Psoas muscle (tissue), 8 donors: Measurements from ENCODE around the gene IBA57. TPM values are rescaled to one million over a fixed set of nuclear protein-coding genes. Genes with fewer than 3 reads are reported as not detected.

Experiments
- ATAC-seq, 4 donors: fragments of 200-7000 bp; cut with Tn5 transposase; one replicate each; pipeline ENCODE4 v1.9.1; 2020; ENCODE audit warnings: moderate library complexity in 3 of 4, mild to moderate bottlenecking in 2 of 4
- DNase-seq, 2 donors: peaks; one replicate each; pipeline ENCODE4 v3.0.0-alpha.2; 2020
- H3K27ac ChIP-seq: fragments of 200-600 bp; one replicate; pipeline ENCODE4 v1.8.0; 2022
- H3K27me3 ChIP-seq, 3 donors: fragments of 200-600 bp in 1 of 3; one replicate each; pipeline versions ENCODE4 v1.6.1 to v1.8.0; 2013 to 2022; ENCODE audit warnings: low read length in 2 of 3, mild to moderate bottlenecking in 2 of 3, moderate library complexity in 1 of 3; ENCODE audit not compliant: insufficient read depth in 3 of 3
- H3K36me3 ChIP-seq, 2 donors: fragments of 200-600 bp in 1 of 2; one replicate each; pipeline versions ENCODE4 v1.6.1 to v1.8.0; 2013 to 2022; ENCODE audit warnings: low read depth in 1 of 2, mild to moderate bottlenecking in 1 of 2, moderate library complexity in 1 of 2; ENCODE audit not compliant: insufficient read depth in 1 of 2
- H3K4me1 ChIP-seq: fragments of 200-600 bp; one replicate; pipeline ENCODE4 v1.8.0; 2022
- H3K4me3 ChIP-seq: fragments of 200-600 bp; one replicate; pipeline ENCODE4 v1.8.0; 2022; ENCODE audit warnings: mild to moderate bottlenecking
- H3K9me3 ChIP-seq: fragments of 200-600 bp; one replicate; pipeline ENCODE4 v1.8.0; 2022
- WGBS, 3 donors: extraction: QIAGEN DNeasy Blood & Tissue Kit; methylation state at CpG; one replicate each; pipeline versions ENCODE4 v1.1.6 to v1.1.7; 2013; 5-methylcytosine and 5-hydroxymethylcytosine counted together
- intact Hi-C, 2 donors: fragments of 100-400 bp; cut with DNase I; formaldehyde crosslinking; loops; one replicate each; pipeline versions ENCODE4 v1.11.0 to v1.14.2; 2022
- polyA plus RNA-seq, 3 donors: library from polyadenylated mRNA; stranded (reverse); fragments of 200-250 nt; gene quantifications; one replicate each; pipeline ENCODE4 v1.2.3, GENCODE V29; 2013
- total RNA-seq, 4 donors: library from RNA; stranded (reverse); fragmentation: NEBNext Ultra II Directional in 2 of 4; extraction: Animal tissue kit (Norgen Biotek cat#: 25700) in 2 of 4; gene quantifications; one replicate each; pipeline versions ENCODE4 v1.2.1 to v1.2.4, GENCODE V29; 2021 to 2023
- TF ChIP-seq, protein P1 (sequence below): fragments of 200-600 bp; IDR thresholded peaks from one replicate; pipeline ENCODE4 v1.8.0; 2022; ENCODE audit warnings: antibody characterized with exemption
- donor health status: healthy with polysubstance abuse.
- donor health status: DM: no; HTN: no; CAD: no; lungs with moderate emphysema.
- donor health status: Bipolar disorder and iron deficiency.
- donor health status: healthy.
- donor health status: DM: yes; HTN: yes; CAD: no.
- donor health status: DM: no; HTN: no; CAD: no.
- donor health status: DM: no; HTN: no; CAD: no.
- donor health status: DM: yes; HTN: yes; CAD: no.

The IBA57 gene
- total and polyA plus RNA-seq, 7 donors, result 7.7 to 26.2 (median 15.1) TPM

- Histone ChIP-seq H3K4me3 (no peak overlapping the region), H3K36me3 (no peaks in the 10 kb centered on the region), H3K4me1 (peaks cover 20% of the 10 kb centered on the region), H3K27me3 (peaks cover 0 to 26% (median 0%) of the 10 kb centered on the region in 3 donors), H3K9me3 (no peaks in the 10 kb centered on the region), H3K27ac (no peak overlapping the region)
- DNase-seq, result peak in 1 of 2 donors; percentile 46
- TF ChIP-seq, protein P1, sequence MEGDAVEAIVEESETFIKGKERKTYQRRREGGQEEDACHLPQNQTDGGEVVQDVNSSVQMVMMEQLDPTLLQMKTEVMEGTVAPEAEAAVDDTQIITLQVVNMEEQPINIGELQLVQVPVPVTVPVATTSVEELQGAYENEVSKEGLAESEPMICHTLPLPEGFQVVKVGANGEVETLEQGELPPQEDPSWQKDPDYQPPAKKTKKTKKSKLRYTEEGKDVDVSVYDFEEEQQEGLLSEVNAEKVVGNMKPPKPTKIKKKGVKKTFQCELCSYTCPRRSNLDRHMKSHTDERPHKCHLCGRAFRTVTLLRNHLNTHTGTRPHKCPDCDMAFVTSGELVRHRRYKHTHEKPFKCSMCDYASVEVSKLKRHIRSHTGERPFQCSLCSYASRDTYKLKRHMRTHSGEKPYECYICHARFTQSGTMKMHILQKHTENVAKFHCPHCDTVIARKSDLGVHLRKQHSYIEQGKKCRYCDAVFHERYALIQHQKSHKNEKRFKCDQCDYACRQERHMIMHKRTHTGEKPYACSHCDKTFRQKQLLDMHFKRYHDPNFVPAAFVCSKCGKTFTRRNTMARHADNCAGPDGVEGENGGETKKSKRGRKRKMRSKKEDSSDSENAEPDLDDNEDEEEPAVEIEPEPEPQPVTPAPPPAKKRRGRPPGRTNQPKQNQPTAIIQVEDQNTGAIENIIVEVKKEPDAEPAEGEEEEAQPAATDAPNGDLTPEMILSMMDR, result no peak
- no peak for ATAC-seq
- 79 to 83% (median 80%) methylated on average over 10 to 14 of the region's 14 CpGs for WGBS, 3 donors
- intact Hi-C loops, result no loop called here
Measured at GRCh38 chr1:228159008-228159665, 6.5 kb upstream of the IBA57 start.

DNA sequence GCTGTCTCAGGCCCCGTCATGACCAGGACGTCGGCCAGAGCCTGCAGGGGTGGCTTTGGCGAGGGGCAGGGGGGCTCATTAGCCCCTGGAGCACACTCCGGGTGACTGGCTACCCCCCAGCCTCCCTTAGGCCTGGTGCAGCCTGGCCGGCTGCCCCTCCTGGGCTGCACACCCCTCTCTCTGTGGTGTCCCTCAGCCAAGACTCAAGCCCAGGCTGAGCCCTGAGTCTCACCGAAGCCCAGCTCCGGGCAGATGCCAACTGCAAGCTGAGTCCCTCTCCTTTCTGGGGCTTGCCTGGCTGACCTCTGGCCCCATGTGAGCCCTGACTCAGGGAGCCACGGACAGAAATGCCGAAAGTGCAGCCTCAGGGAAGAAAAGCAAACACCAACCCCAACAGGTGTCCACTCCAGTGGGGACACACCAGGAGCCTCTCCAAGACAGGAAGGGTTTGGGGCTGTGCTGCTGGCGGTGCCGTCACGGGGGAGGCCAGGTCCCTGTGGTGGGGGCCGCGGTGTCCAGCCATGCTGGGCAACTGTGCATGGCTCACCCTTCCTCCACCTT, 5.3 kb upstream of the IBA57 start:
- H3K27ac ChIP-seq, result no peak overlapping the region
- H3K27me3 ChIP-seq, result peaks cover 0 to 26% (median 0%) of the 10 kb centered on the region in 3 donors
- no peaks in the 10 kb centered on the region for H3K36me3 ChIP-seq
- no peaks in the 10 kb centered on the region for H3K9me3 ChIP-seq
- intact Hi-C loops, result no loop called here
- 69 to 86% (median 73%) methylated on average over 12 to 15 of the region's 15 CpGs for WGBS, 3 donors
- TF ChIP-seq, protein P1, result no peak
- DNase-seq, result peak in 1 of 2 donors; percentile 50
- no peak overlapping the region for H3K4me3 ChIP-seq
- H3K4me1 ChIP-seq, result peaks cover 26% of the 10 kb centered on the region
- ATAC-seq, result no peak

GRCh38 chr1:228161362-228161761, 4.2 kb upstream of the IBA57 start:
- H3K36me3 ChIP-seq, result no peaks in the 10 kb centered on the region
- peaks cover 0 to 21% (median 0%) of the 10 kb centered on the region in 3 donors for H3K27me3 ChIP-seq
- ATAC-seq (no peak), DNase-seq (no peak)
- peaks cover 26% of the 10 kb centered on the region for H3K4me1 ChIP-seq
- 26 to 40% (median 30%) methylated on average over 7 of the region's 7 CpGs for WGBS, 3 donors
- intact Hi-C loops, result no loop called here
- peak overlapping the region; percentile 9 for H3K27ac ChIP-seq
- no peak overlapping the region for H3K4me3 ChIP-seq
- TF ChIP-seq, protein P1, result no peak
- H3K9me3 ChIP-seq, result no peaks in the 10 kb centered on the region

DNA sequence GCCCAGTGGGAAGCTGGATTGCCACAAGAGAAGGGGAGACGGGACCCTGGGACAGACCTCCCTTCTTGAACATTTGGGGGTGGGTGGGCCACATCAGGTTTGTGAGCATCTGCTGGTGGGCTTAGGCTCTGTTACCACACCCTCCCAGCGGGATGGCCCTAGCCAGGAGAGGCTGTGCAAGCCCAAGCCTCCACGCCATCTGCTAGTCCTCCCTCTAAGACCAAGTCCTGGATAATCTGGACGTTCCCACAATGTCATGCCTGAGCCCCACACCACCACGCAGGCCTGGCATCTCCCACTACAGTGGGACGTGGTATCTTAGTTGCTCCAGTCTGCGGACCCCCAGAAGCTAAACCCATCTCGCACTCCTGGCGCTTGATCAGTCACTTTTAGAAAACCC, 3.7 kb upstream of the IBA57 start:
- Histone ChIP-seq H3K9me3 (no peaks in the 10 kb centered on the region), H3K27me3 (peaks cover 0 to 16% (median 0%) of the 10 kb centered on the region in 3 donors), H3K36me3 (no peaks in the 10 kb centered on the region), H3K27ac (peak overlapping the region; percentile 9), H3K4me1 (peaks cover 30% of the 10 kb centered on the region), H3K4me3 (no peak overlapping the region)
- intact Hi-C loops, result loop anchor here in 1 of 2 donors (1.0 kb wide), 1 partner anchor 22 kb away; the partner anchor contains the start of gene GUK1
- 52 to 63% (median 57%) methylated on average over 9 of the region's 9 CpGs for WGBS, 3 donors
- ATAC-seq (no peak), DNase-seq (no peak)
- TF ChIP-seq, protein P1, result no peak
